Small intestine (tissue), 7 donors: Measurements from ENCODE around the gene RHD. TPM values are rescaled to one million over a fixed set of nuclear protein-coding genes. Genes with fewer than 3 reads are reported as not detected.
"Not testable (repeated sequence)": the region's sequence is repeated elsewhere in the genome, so short reads cannot be mapped to it uniquely, and the experiment has no call there.

Source experiments
- DNase-seq, 2 donors: peaks; one replicate each; pipeline versions ENCODE4 v3.0.0 to v3.0.0-alpha.2; 2013
- FAIRE-seq: peaks from 2 replicates; lab custom pipeline; 2012; peaks lifted over from hg19 to GRCh38; lab: Jason Lieb, UNC
- H3K27ac ChIP-seq, 3 donors: one replicate each; pipeline ENCODE4 v1.5.1; 2013; ENCODE audit warnings: low read length in 2 of 3, mild to moderate bottlenecking in 2 of 3, control low read depth in 1 of 3, inconsistent platforms in 1 of 3, low read depth in 1 of 3, moderate library complexity in 1 of 3
- H3K27me3 ChIP-seq, 3 donors: one replicate each; pipeline ENCODE4 v1.6.1; 2013; ENCODE audit warnings: low read length in 3 of 3, inconsistent platforms in 1 of 3; ENCODE audit not compliant: control insufficient read depth in 3 of 3, insufficient read depth in 3 of 3
- H3K36me3 ChIP-seq, 3 donors: one replicate each; pipeline ENCODE4 v1.6.1; 2013; ENCODE audit warnings: low read length in 3 of 3, inconsistent platforms in 1 of 3, low read depth in 1 of 3, mild to moderate bottlenecking in 1 of 3, moderate library complexity in 1 of 3; ENCODE audit not compliant: control insufficient read depth in 3 of 3, insufficient read depth in 2 of 3
- H3K4me1 ChIP-seq, 3 donors: one replicate each; pipeline ENCODE4 v1.6.1; 2013; ENCODE audit warnings: low read length in 2 of 3, inconsistent platforms in 1 of 3, low read depth in 1 of 3, mild to moderate bottlenecking in 1 of 3, moderate library complexity in 1 of 3; ENCODE audit not compliant: control insufficient read depth in 3 of 3, insufficient read depth in 2 of 3
- H3K4me3 ChIP-seq, 3 donors: one replicate each; pipeline ENCODE4 v1.5.1; 2013; ENCODE audit warnings: low read length in 3 of 3, control low read depth in 1 of 3, inconsistent platforms in 1 of 3, low read depth in 1 of 3, mild to moderate bottlenecking in 1 of 3, moderate library complexity in 1 of 3
- H3K9me3 ChIP-seq, 2 donors: one replicate each; pipeline ENCODE4 v1.6.1; 2013; ENCODE audit warnings: low read depth in 1 of 2, low read length in 1 of 2; ENCODE audit not compliant: control insufficient read depth in 2 of 2, insufficient read depth in 1 of 2
- WGBS, 3 donors: extraction: QIAGEN DNeasy Blood & Tissue Kit; methylation state at CpG; one replicate each; pipeline ENCODE4 v1.1.7; 2013; 5-methylcytosine and 5-hydroxymethylcytosine counted together
- polyA plus RNA-seq, 4 donors: library from polyadenylated mRNA; stranded (reverse) in 3 of 4; unstranded in 1 of 4; fragments of 200-250 nt in 3 of 4; fragments of 120-200 nt in 1 of 4; gene quantifications; one replicate each; pipeline versions ENCODE4 v1.2.1 to v1.2.3, GENCODE V29; 2013
- donor health status: healthy with polysubstance abuse.
- donor health status: control.
- donor health status: control.
- donor health status: Bipolar disorder and iron deficiency.
- donor health status: healthy.

The RHD gene
- polyA plus RNA-seq, 4 donors = 0.93 TPM; not detected in 3

DNA sequence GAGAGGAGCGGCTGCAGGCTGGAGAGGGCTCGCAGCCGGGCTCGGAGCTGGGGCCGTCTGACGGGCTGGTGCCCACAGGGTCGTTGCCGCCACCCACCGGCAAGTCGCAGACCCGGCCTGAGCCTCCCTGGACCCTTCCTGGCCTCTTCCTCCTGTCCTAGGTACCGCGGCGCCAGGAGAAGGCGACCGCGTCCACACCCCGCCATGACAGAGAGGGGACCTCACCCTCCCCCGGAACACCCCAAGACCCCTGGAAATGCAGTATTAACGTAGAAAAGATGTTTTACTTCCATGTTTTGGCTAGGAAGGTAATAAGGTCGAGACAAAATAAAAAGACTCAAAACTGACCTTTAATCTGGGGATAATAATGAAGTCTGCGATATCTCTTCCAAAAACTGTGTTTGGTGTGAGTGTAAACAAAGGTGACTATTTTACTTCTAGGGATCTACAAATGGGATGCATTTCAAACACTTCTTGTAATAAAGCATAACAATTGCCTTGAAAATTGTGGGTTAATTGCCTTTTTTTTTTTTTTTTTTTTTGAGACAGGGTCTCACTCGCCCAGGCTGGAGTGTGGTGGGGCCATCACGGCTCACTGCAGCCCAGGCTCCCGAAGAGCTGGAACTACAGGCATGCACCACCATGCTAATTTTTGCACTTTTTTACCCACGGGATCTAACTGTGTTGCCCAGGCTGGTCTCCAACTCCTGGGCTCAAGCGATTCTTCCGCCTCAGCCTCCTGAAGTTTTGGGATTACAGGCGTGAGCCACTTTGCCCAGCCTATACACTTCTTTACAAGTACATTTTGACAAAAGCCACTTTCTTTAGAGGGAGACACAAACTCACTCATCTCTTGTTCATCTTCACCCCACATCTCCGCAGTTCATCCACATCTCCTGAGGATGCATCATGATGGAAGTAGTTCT is 24.2 kb upstream of the RHD start:
- H3K4me1 ChIP-seq = peaks cover 0 to 6% (median 5%) of the 10 kb centered on the region in 3 donors
- FAIRE-seq (no peak), DNase-seq (no peak)
- H3K9me3 ChIP-seq = no peaks in the 10 kb centered on the region
- WGBS, 3 donors = 21 to 24% (median 21%) methylated on average over 29 to 30 of the region's 30 CpGs
- H3K27ac ChIP-seq = peak overlapping the region; percentile 57 to 100 (median 99)
- peaks cover 3 to 10% (median 10%) of the 10 kb centered on the region in 3 donors for H3K36me3 ChIP-seq
- H3K4me3 ChIP-seq = peak overlapping the region; percentile 50 to 97 (median 91)
- H3K27me3 ChIP-seq = no peaks in the 10 kb centered on the region

DNA sequence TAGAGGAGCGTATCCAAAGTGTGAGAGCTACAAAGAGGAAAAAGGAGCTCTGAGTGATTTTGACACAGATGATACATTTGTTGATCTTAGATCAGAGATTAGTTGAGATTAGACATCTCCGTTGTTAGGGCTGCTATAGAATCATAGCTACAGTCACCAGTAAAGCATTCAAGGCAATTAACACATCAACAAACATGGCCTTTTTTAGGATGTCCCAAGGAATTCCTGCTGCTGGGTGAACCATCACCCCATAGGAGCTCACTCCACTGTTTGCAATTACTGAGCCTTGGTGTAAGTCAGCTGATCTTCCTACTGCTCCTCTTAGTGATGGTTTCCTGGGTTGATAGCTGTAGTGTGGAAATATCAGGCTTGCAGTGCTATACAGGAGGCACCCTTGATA is 18.4 kb upstream of the RHD start:
- Histone ChIP-seq H3K27ac (peak overlapping the region in 1 of 3 donors; percentile 12), H3K9me3 (no peaks in the 10 kb centered on the region), H3K4me1 (no peaks in the 10 kb centered on the region), H3K4me3 (no peak overlapping the region), H3K27me3 (no peaks in the 10 kb centered on the region), H3K36me3 (no peaks in the 10 kb centered on the region)
- WGBS, 3 donors = 78 to 87% (median 87%) methylated on average over 2 of the region's 2 CpGs
- FAIRE-seq = no peak
- no peak for DNase-seq

DNA sequence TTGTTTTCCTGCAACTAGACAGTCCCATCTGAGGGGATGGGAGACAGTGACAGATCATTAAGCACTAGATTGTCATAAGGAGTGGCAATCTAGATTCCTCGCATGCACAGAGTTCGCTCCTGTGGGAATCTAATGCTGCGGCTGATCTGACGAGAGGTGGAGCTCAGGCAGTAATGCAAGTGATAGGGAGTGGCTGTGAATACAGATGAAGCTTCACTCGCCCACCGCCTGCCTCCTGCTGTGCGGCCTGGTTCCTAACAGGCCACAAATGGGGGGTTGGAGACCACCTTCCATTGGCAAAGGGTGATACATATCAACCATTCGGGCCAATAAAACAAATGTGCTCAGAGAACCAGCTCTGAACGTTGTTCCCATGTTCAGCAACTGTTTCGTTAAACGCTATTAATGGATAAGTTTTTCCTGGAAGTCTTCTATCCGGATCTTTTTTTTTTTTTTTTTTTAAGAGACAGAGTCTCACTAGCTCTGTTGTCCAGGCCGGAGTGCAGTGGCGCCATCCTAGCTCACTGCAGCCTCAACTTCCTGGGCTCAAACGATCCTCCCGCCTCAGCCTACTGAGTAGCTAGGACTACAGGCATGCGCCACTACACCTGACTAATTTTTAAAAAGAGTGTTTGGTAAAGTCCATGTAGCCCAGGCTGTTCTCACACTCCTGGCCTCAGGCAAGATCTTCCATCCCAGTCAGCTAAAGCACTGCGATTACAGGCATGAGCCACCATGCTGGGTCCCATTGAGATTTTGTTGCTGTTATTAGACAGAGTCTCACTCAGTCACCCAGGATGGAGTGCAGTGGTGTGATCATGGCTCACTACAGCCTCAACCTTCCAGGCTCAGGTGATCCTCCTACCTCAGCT is 16.4 kb upstream of the RHD start:
- DNase-seq (no peak), FAIRE-seq (no peak)
- no peak overlapping the region for H3K4me3 ChIP-seq
- no peaks in the 10 kb centered on the region for H3K36me3 ChIP-seq
- WGBS, 3 donors = 66 to 83% (median 74%) methylated on average over 18 of the region's 18 CpGs
- no peaks in the 10 kb centered on the region for H3K27me3 ChIP-seq
- no peaks in the 10 kb centered on the region for H3K4me1 ChIP-seq
- no peak overlapping the region for H3K27ac ChIP-seq
- no peaks in the 10 kb centered on the region for H3K9me3 ChIP-seq

DNA sequence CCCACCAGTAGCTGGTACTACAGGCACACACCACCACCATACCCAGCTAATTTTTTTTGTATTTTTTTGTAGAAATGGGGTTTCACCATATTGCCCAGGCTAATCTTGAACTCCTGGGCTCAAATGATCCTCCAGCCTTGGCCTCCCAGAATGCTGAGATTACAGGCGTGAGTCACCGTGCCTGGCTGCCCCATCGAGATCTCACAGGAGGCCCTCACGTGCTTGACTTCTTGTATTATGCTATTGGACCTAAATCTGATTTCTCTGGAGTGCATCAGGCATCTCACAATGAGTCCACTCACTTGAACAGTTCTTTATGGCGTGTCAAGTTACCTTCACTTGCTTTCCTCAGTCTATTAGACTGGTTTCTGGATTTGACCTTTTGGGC is 15.7 kb upstream of the RHD start:
- no peak for DNase-seq
- Histone ChIP-seq H3K27ac (no peak overlapping the region), H3K4me3 (no peak overlapping the region), H3K9me3 (no peaks in the 10 kb centered on the region), H3K4me1 (no peaks in the 10 kb centered on the region), H3K36me3 (no peaks in the 10 kb centered on the region), H3K27me3 (no peaks in the 10 kb centered on the region)
- WGBS, 3 donors = 94 to 97% (median 96%) methylated on average over 5 of the region's 5 CpGs
- FAIRE-seq = no peak

DNA sequence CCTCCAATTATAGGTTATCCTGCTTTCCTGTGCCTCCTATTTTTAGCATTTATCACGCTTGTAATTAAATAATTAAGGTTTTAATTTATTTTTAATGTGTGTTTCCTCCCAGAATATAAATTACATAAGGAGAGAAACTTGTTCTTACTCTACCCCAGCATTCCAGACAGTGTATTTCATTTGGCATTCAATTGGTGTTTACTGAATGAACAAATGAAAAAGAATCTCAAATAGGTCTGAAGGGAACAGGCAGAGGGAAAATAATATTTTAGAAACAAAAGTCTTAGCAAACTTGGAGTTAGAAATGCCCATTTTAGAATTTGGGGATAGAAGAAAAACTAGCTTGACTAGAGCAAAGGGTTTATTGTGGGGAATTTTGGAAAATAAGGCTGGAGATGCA is 15.1 kb upstream of the RHD start:
- no peaks in the 10 kb centered on the region for H3K27me3 ChIP-seq
- DNase-seq (no peak), FAIRE-seq (no peak)
- WGBS, 3 donors = 63 to 83% (median 66%) methylated on average over 1 of the region's 1 CpG
- no peaks in the 10 kb centered on the region for H3K36me3 ChIP-seq
- H3K27ac ChIP-seq = no peak overlapping the region
- H3K9me3 ChIP-seq = no peaks in the 10 kb centered on the region
- H3K4me3 ChIP-seq = no peak overlapping the region
- no peaks in the 10 kb centered on the region for H3K4me1 ChIP-seq

DNA sequence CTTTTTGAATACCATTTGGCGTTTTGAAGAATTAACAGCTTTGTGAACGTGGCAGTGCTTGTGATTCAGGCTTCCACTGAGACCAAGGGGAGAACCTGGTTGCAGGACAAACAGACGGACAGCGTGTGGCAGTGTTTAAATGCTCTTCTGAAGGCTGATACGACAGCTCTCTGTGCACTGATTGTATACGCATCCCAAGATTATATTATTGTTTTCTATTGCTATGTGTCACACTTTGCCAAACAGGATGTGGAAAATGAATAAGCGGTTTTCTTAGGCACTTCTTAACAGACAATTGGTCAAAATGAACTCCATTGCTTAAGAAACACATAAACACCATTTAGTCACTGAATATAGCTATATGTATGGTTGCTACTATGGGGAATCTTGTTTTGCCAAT is 12.5 kb upstream of the RHD start:
- not testable (repeated sequence) for H3K36me3 ChIP-seq, H3K27ac ChIP-seq, H3K9me3 ChIP-seq, H3K4me3 ChIP-seq, H3K27me3 ChIP-seq, FAIRE-seq, H3K4me1 ChIP-seq
- peak in 1 of 2 donors; percentile 6 for DNase-seq
- WGBS, 3 donors = 48 to 69% (median 55%) methylated on average over 5 to 7 of the region's 7 CpGs

DNA sequence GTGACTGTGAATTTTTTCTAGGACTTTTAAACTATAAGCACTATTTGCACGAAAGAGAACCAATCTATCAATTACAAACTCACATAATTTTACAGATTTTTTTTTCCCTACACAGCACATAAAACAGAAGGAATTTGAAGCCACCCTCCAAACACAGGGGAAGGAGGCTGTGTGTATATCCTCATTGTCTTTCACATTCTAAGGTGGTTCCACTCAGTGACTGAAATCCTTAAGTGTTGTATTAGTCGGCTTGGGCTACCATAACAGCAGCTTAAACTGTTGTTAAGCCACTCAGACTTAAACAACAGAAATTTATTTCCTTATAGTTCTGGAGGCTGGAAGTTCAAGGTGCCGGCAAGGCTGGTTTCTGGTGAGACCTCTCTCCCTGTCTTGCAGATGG is 12.0 kb upstream of the RHD start:
- 75 to 85% (median 80%) methylated on average over 3 of the region's 3 CpGs for WGBS, 3 donors
- FAIRE-seq = not testable (repeated sequence)

DNA sequence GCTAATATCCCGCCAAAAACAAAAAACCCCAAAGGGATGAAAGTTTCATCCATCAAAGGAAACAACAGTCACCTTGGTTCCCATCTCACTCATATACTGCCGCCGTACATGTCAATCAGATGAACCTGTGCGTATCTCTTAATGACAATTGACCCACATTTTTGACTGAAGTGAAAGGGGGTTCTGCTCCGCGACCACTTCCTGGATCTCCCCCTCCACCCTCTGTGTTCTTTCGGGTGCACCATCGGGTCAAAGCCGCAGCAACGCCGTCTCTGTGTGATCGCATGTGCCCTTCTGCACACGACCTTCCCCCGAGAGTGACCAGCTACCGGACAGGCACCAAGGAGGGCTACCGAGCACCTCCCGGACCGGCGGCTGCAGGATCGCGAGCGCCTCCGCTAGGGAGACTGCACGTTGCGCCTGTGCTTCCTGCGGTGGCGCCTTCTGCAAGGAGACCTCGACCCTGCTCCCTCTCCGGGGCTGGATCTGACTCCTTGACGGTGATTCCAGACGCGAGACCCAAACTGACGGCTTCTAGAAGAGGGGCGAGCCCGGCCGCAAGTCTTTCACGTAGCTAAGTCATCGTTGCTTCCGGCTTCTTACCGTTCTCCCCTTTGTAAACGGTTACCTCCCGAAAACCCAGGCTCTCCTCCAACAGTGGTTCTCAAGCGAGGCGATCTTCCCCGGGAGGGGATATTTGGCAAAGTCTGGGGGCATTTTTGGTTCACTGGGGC is 5.6 kb upstream of the RHD start:
- H3K27me3 ChIP-seq, FAIRE-seq, H3K4me1 ChIP-seq, H3K36me3 ChIP-seq, H3K9me3 ChIP-seq: not testable (repeated sequence)
- Histone ChIP-seq H3K27ac (peak overlapping the region in 1 of 3 donors; percentile 45), H3K4me3 (peak overlapping the region; percentile 41 to 63 (median 49))
- WGBS, 3 donors = 0 to 1% (median 0%) methylated on average over 6 to 26 of the region's 45 CpGs
- peak in 1 of 2 donors; percentile 21 for DNase-seq

More for the DNA sequence above, 12.0 kb upstream of the RHD start:
- H3K27me3 ChIP-seq, H3K9me3 ChIP-seq, H3K27ac ChIP-seq, DNase-seq, H3K36me3 ChIP-seq, H3K4me3 ChIP-seq, H3K4me1 ChIP-seq: not testable (repeated sequence)
